ENCODE results near the gene RBMY1J.
"Not testable (repeated sequence)": the region's sequence is repeated elsewhere in the genome, so short reads cannot be mapped to it uniquely, and the experiment has no call there.

The RBMY1J gene
- 0 reads per million in 2 experiments for total RNA-seq

- not testable (repeated sequence) for DNase-seq (ENCODE audit: low read depth)
Observed at GRCh38 chrY:22403110-22403509, at the start of gene RBMY1J. RBMY1J (plus strand) TSS chrY:22403410; CDS start chrY:22405448, 2,038 bp downstream.

- no peak for DNase-seq (ENCODE audit: low read depth)
Observed at GRCh38 chrY:22367416-22367815, 35.8 kb upstream of the RBMY1J start.

- no peak for DNase-seq (ENCODE audit: low read depth)
Observed at GRCh38 chrY:22370623-22371022, 32.6 kb upstream of the RBMY1J start.

- no peak for DNase-seq (ENCODE audit: low read depth)
Observed at GRCh38 chrY:22373494-22373893, 29.7 kb upstream of the RBMY1J start.

- DNase-seq (ENCODE audit: low read depth), result not testable (repeated sequence)
Observed at GRCh38 chrY:22444718-22445396, 41.6 kb downstream of the RBMY1J start.

GRCh38 chrY:22455522-22455921, 52.3 kb downstream of the RBMY1J start:
- not testable (repeated sequence) for DNase-seq (ENCODE audit: low read depth)

- not testable (repeated sequence) for DNase-seq (ENCODE audit: low read depth)
Observed at GRCh38 chrY:22461962-22462361, 58.8 kb downstream of the RBMY1J start.

Data from T follicular helper cell (primary cell).